Activated naive CD8-positive, alpha-beta T cell treated with anti-CD3 and anti-CD28 coated beads, Interleukin-2, amount 50 U/mL, for 24 hours (primary cell): ENCODE data around the gene TMEM120B.

Source experiments
- ATAC-seq: fragments of 150-1000 bp; cut with Tn5 transposase; one replicate; pipeline ENCODE4 v1.10.0; 2021
- DNase-seq: peaks from one replicate; pipeline ENCODE4 v3.0.0; 2021
- H3K27ac Mint-ChIP-seq: one replicate; pipeline ENCODE4 v1.8.0; 2021; ENCODE audit warnings: mild to moderate bottlenecking, mixed read lengths
- H3K27me3 Mint-ChIP-seq: one replicate; pipeline ENCODE4 v1.8.0; 2021; ENCODE audit warnings: mixed read lengths
- H3K36me3 Mint-ChIP-seq: one replicate; pipeline ENCODE4 v1.8.0; 2021; ENCODE audit warnings: low read depth, mixed read lengths
- H3K4me1 Mint-ChIP-seq: one replicate; pipeline ENCODE4 v1.8.0; 2021; ENCODE audit warnings: mixed read lengths
- H3K4me3 Mint-ChIP-seq: one replicate; pipeline ENCODE4 v1.8.0; 2021; ENCODE audit warnings: mild to moderate bottlenecking, moderate library complexity, mixed read lengths
- H3K9me3 Mint-ChIP-seq: one replicate; pipeline ENCODE4 v1.8.0; 2021; ENCODE audit warnings: mixed read lengths

Gene TMEM120B

GRCh38 chr12:121793440-121793837, 80.9 kb downstream of the TMEM120B start, which contains the start of gene RHOF:
Gene RHOF (minus strand): TSS chr12:121793688. CDS start chr12:121793633, 55 bp downstream.
- peak; percentile 1 for ATAC-seq
- H3K27ac Mint-ChIP-seq: peak within 1 kb of the TSS; percentile 100
- peaks cover 24% of the 10 kb centered on the region for H3K36me3 Mint-ChIP-seq
- H3K4me3 Mint-ChIP-seq: peak within 1 kb of the TSS; percentile 94
- H3K9me3 Mint-ChIP-seq: no peaks in the 10 kb centered on the region
- peaks cover 67% of the 10 kb centered on the region for H3K4me1 Mint-ChIP-seq
- H3K27me3 Mint-ChIP-seq: no peaks in the 10 kb centered on the region
- peak; percentile 80 for DNase-seq

GRCh38 chr12:121793838-121794533, 81.4 kb downstream of the TMEM120B start:
- peak overlapping the region; percentile 85 for H3K27ac Mint-ChIP-seq
- ATAC-seq: peak; percentile 60
- H3K36me3 Mint-ChIP-seq: peaks cover 23% of the 10 kb centered on the region
- peak; percentile 97 for DNase-seq
- H3K4me1 Mint-ChIP-seq: peaks cover 67% of the 10 kb centered on the region
- peak overlapping the region; percentile 94 for H3K4me3 Mint-ChIP-seq
- no peaks in the 10 kb centered on the region for H3K9me3 Mint-ChIP-seq
- no peaks in the 10 kb centered on the region for H3K27me3 Mint-ChIP-seq

GRCh38 chr12:121794534-121795033, 82.0 kb downstream of the TMEM120B start:
- no peaks in the 10 kb centered on the region for H3K9me3 Mint-ChIP-seq
- DNase-seq (no peak), ATAC-seq (peak; percentile 2)
- peaks cover 67% of the 10 kb centered on the region for H3K4me1 Mint-ChIP-seq
- peaks cover 25% of the 10 kb centered on the region for H3K36me3 Mint-ChIP-seq
- H3K27ac Mint-ChIP-seq: peak overlapping the region; percentile 85
- no peaks in the 10 kb centered on the region for H3K27me3 Mint-ChIP-seq
- H3K4me3 Mint-ChIP-seq: peak overlapping the region; percentile 94

GRCh38 chr12:121795034-121795968, 82.7 kb downstream of the TMEM120B start:
- H3K4me3 Mint-ChIP-seq: peak overlapping the region; percentile 94
- no peaks in the 10 kb centered on the region for H3K9me3 Mint-ChIP-seq
- peak; percentile 89 for DNase-seq
- no peak for ATAC-seq
- H3K36me3 Mint-ChIP-seq: peaks cover 22% of the 10 kb centered on the region
- no peaks in the 10 kb centered on the region for H3K27me3 Mint-ChIP-seq
- peaks cover 60% of the 10 kb centered on the region for H3K4me1 Mint-ChIP-seq
- peak overlapping the region; percentile 85 for H3K27ac Mint-ChIP-seq

- ATAC-seq: no peak
- peak overlapping the region; percentile 81 for H3K4me3 Mint-ChIP-seq
Measured at GRCh38 chr12:121796855-121797751, 84.6 kb downstream of the TMEM120B start.

GRCh38 chr12:121797937-121798786, 85.6 kb downstream of the TMEM120B start:
- Mint-ChIP-seq H3K9me3 (no peaks in the 10 kb centered on the region), H3K4me1 (peaks cover 49% of the 10 kb centered on the region), H3K4me3 (peak overlapping the region; percentile 81), H3K27me3 (no peaks in the 10 kb centered on the region), H3K36me3 (peaks cover 17% of the 10 kb centered on the region), H3K27ac (peak overlapping the region; percentile 85)
- ATAC-seq: no peak
- no peak for DNase-seq

More at GRCh38 chr12:121796855-121797751, 84.6 kb downstream of the TMEM120B start:
- H3K27ac Mint-ChIP-seq: peak overlapping the region; percentile 85
- H3K9me3 Mint-ChIP-seq: no peaks in the 10 kb centered on the region
- H3K36me3 Mint-ChIP-seq: peaks cover 22% of the 10 kb centered on the region
- peaks cover 47% of the 10 kb centered on the region for H3K4me1 Mint-ChIP-seq
- DNase-seq: no peak
- H3K27me3 Mint-ChIP-seq: no peaks in the 10 kb centered on the region

- no peak for DNase-seq
- no peaks in the 10 kb centered on the region for H3K27me3 Mint-ChIP-seq
- no peaks in the 10 kb centered on the region for H3K9me3 Mint-ChIP-seq
- no peak for ATAC-seq
- H3K36me3 Mint-ChIP-seq: peaks cover 17% of the 10 kb centered on the region
- H3K27ac Mint-ChIP-seq: peak overlapping the region; percentile 85
- peaks cover 49% of the 10 kb centered on the region for H3K4me1 Mint-ChIP-seq
- peak overlapping the region; percentile 81 for H3K4me3 Mint-ChIP-seq
Measured at GRCh38 chr12:121798787-121799155, 86.2 kb downstream of the TMEM120B start.

- peaks cover 48% of the 10 kb centered on the region for H3K4me1 Mint-ChIP-seq
- peaks cover 17% of the 10 kb centered on the region for H3K36me3 Mint-ChIP-seq
- DNase-seq: peak; percentile 65
- no peaks in the 10 kb centered on the region for H3K27me3 Mint-ChIP-seq
- no peaks in the 10 kb centered on the region for H3K9me3 Mint-ChIP-seq
- ATAC-seq: peak; percentile 16
- H3K4me3 Mint-ChIP-seq: peak overlapping the region; percentile 81
- H3K27ac Mint-ChIP-seq: peak overlapping the region; percentile 86
Measured at GRCh38 chr12:121799156-121799841, 86.7 kb downstream of the TMEM120B start.

GRCh38 chr12:121799842-121800693, 87.5 kb downstream of the TMEM120B start:
- Mint-ChIP-seq H3K36me3 (peaks cover 17% of the 10 kb centered on the region), H3K27ac (peak overlapping the region; percentile 86), H3K4me1 (peaks cover 41% of the 10 kb centered on the region), H3K27me3 (no peaks in the 10 kb centered on the region), H3K9me3 (no peaks in the 10 kb centered on the region), H3K4me3 (peak overlapping the region; percentile 81)
- ATAC-seq (peak; percentile 12), DNase-seq (peak; percentile 88)

- no peaks in the 10 kb centered on the region for H3K9me3 Mint-ChIP-seq
- DNase-seq (peak; percentile 75), ATAC-seq (no peak)
- H3K4me3 Mint-ChIP-seq: peak overlapping the region; percentile 88
- peaks cover 39% of the 10 kb centered on the region for H3K4me1 Mint-ChIP-seq
- peaks cover 21% of the 10 kb centered on the region for H3K36me3 Mint-ChIP-seq
- H3K27ac Mint-ChIP-seq: peak overlapping the region; percentile 95
- no peaks in the 10 kb centered on the region for H3K27me3 Mint-ChIP-seq
Measured at GRCh38 chr12:121800694-121801594, 88.4 kb downstream of the TMEM120B start.
